ENCODE results near the gene GMCL1.

GMCL1 gene

DNA sequence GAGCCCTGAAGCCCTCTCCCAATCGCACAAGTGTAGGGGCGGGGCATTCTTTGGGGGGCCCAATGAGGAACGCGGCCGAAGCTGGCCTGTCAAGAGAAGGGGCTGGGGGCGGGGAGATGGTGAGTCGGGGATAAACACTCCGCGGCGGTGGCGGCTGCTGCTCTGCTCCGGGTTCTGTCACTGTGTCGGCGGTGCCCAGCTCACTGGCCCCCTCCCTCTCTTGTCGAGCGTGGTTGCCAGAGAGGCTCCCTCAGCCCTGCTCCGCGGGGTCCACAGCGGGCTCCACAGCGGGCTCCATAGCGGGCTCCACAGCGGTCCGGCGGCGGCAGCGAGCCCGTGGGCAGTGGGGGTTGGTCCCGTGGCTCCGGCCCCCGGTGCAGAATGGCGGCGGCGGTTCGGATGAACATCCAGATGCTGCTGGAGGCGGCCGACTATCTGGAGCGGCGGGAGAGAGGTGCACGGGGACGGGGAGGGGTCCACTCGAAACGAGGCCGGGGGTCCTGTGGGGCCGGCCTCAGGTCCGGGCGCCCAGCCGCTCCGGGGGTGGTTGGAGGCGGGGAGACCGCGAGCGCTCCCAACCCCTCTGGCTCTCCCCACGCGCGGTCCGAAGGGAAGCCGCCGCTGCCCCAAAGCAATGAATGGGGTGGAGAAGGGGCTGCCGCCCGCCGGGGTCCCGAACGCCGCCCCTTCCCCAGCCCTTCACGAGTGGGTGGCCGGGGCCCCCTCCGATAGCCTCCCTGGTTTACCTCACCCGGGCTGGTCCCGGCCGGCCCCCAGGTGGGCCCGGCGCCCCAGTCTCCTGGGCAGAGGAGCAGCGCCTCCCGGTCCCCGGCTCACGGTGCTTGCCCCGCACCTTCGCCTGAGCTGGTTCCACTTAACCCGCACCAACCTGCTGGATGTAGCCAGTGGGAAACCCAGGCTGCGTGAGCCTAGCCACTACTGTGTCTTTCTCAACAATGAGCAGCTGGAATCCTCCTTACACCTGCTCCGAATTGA lies 85.8 kb downstream of the GMCL1 start, which contains the start of gene MXD1:
MXD1 (plus strand) TSS at position 160 of the 996 bp plus-strand sequence; CDS start at position 382, 222 bp downstream.
- Mint-ChIP-seq H3K27me3 (no peaks in the 10 kb centered on the region), H3K9me3 (no peaks in the 10 kb centered on the region), H3K27ac (peak within 1 kb of the TSS; percentile 89), H3K4me1 (peaks cover 9 to 38% of the 10 kb centered on the region in 2 donors), H3K36me3 (peaks cover 5 to 8% of the 10 kb centered on the region in 2 donors), H3K4me3 (peak within 1 kb of the TSS; percentile 86 to 89)
- peak; percentile 9 for DNase-seq
- no peak for ATAC-seq (replicated peaks)

DNA sequence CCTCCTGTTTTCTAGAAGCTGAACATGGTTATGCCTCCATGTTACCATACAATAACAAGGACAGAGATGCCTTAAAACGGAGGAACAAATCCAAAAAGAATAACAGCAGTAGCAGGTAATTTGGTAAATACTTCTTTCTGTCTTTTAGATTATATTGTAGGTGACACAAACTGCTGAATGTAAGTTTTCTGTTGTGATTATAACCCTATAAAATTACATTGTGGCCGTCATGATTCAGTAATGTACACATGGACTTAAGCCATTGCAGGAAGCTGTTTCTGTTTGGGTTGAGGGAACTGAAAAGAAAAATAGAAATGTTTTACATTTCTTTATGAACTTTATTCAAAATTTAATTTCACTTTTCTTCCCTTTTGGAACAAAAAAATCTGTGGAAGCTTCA lies 86.6 kb downstream of the GMCL1 start:
- Mint-ChIP-seq H3K36me3 (peaks cover 8 to 11% of the 10 kb centered on the region in 2 donors), H3K27ac (peak overlapping the region; percentile 51), H3K9me3 (no peaks in the 10 kb centered on the region), H3K27me3 (no peaks in the 10 kb centered on the region), H3K4me3 (peak overlapping the region; percentile 25 to 70), H3K4me1 (peaks cover 11 to 38% of the 10 kb centered on the region in 2 donors)
- DNase-seq: no peak
- no peak for ATAC-seq (replicated peaks)

DNA sequence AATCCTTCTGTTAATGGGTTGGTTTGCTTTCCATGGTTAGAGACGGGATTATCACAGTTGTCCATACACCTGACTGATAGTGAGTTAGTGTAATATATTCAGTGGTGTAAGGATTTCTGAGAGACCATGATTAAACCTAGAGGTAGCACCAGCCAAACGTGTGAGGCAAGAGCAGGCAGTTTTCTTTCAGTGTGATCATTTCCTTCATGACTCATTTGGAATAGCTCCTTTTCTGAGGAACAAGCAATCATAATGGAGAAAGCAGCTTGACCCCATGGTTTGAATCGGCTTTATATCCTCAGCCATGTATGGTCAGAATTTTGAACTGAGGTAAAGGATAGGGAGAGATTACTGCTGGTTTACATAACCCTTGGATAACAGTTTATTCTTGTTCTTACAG lies 88.4 kb downstream of the GMCL1 start:
- H3K27ac Mint-ChIP-seq: no peak overlapping the region
- no peak overlapping the region for H3K4me3 Mint-ChIP-seq
- H3K36me3 Mint-ChIP-seq: peaks cover 15 to 16% of the 10 kb centered on the region in 2 donors
- H3K9me3 Mint-ChIP-seq: no peaks in the 10 kb centered on the region
- DNase-seq (no peak), ATAC-seq (replicated peaks) (no peak)
- no peaks in the 10 kb centered on the region for H3K27me3 Mint-ChIP-seq
- peaks cover 11 to 31% of the 10 kb centered on the region in 2 donors for H3K4me1 Mint-ChIP-seq

DNA sequence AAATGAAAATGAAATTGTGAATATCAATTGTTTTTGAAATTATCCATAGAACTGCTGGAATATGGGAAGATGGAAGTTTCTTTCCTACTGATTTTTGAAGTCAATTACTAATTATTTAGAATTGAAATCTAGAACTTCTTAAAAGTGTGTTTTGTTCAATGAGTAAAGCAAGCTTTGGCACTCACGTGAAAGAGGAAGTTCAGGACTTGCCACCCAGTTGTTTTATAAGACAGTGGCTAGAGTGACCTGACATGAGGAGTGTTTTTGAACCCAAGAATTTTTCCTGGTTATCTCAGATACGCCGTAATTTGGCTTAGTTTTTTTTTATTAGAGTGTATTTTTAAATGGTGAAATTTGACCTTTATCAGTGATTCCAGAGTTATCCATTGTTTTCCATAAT lies 88.9 kb downstream of the GMCL1 start:
- ATAC-seq (replicated peaks): no peak
- peaks cover 19 to 21% of the 10 kb centered on the region in 2 donors for H3K36me3 Mint-ChIP-seq
- no peaks in the 10 kb centered on the region for H3K9me3 Mint-ChIP-seq
- no peaks in the 10 kb centered on the region for H3K27me3 Mint-ChIP-seq
- no peak overlapping the region for H3K27ac Mint-ChIP-seq
- no peak overlapping the region for H3K4me3 Mint-ChIP-seq
- DNase-seq: no peak
- H3K4me1 Mint-ChIP-seq: peaks cover 11 to 26% of the 10 kb centered on the region in 2 donors

DNA sequence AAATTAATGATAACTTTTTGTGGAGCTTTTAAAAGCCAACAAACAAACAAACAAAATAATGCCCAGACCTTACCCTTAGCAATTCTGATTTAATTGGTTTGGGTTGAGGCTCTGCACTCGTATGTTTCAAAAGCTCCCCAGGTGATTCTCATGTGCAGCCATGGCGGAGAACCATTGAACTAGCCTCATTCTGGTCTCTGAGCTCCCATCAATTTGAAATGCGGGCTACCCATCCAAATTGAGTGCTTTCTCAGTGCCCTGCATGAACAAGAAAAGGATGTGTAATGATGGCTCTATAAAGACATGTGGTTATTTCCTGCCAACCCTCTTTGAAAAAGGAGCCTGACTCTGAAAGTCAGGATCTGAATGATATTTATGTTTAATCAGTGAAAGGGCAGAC lies 93.7 kb downstream of the GMCL1 start:
- ATAC-seq (replicated peaks) (no peak), DNase-seq (no peak)
- H3K27me3 Mint-ChIP-seq: no peaks in the 10 kb centered on the region
- no peak overlapping the region for H3K4me3 Mint-ChIP-seq
- no peak overlapping the region for H3K27ac Mint-ChIP-seq
- peaks cover 2 to 6% of the 10 kb centered on the region in 2 donors for H3K4me1 Mint-ChIP-seq
- H3K9me3 Mint-ChIP-seq: no peaks in the 10 kb centered on the region
- H3K36me3 Mint-ChIP-seq: peaks cover 24 to 34% of the 10 kb centered on the region in 2 donors

DNA sequence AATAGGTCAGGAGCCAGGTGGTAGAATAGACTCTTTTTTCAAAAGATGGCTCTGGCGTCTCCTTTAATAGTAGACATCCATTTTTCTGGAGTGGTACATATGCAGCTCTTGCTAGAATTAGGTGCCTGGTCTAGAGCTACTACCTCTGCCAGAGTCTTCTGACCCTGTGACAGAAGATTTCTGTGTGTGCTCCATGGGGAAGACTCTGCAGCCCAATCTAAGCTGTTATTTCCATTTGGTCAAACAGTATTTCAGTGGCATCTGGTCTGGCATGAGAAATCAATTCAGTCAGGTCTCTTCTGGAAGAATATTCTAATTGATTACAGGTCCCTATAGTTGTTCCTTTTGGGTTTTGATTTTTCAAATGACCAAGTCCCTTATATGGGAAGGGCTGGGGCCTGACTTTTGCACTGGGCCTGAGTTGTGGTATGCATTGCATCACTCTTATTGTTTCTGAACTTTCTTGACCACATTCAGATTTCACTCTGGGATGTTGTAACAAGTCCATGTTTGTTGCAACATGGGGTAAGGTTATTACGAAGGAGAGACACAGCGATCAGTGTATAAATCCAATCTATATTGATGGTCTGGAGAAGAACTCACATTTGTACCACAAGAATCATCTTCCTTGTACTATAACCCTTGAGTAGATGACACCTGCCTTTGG lies 97.5 kb downstream of the GMCL1 start:
- H3K27me3 Mint-ChIP-seq: no peaks in the 10 kb centered on the region
- H3K9me3 Mint-ChIP-seq: no peaks in the 10 kb centered on the region
- peaks cover 20 to 38% of the 10 kb centered on the region in 2 donors for H3K36me3 Mint-ChIP-seq
- H3K4me3 Mint-ChIP-seq: no peak overlapping the region
- no peak for ATAC-seq (replicated peaks)
- no peak for DNase-seq
- no peak overlapping the region for H3K27ac Mint-ChIP-seq
- peaks cover 4 to 11% of the 10 kb centered on the region in 2 donors for H3K4me1 Mint-ChIP-seq
